Thyroid gland (tissue), 4 donors: ENCODE data around the gene OSBPL8. TPM values are rescaled to one million over a fixed set of nuclear protein-coding genes. Genes with fewer than 3 reads are reported as not detected.

Source experiments
- DNase-seq, 2 donors: peaks; one replicate each; pipeline ENCODE4 v3.0.0-alpha.2; 2019
- H3K27ac ChIP-seq, 3 donors: fragments of 200-600 bp; sonication (generic); 1 replicate in 2 of 3; 2 replicates in 1 of 3; pipeline ENCODE4 v1.5.1; 2016 to 2019; ENCODE audit warnings: mild to moderate bottlenecking in 1 of 3, moderate library complexity in 1 of 3
- H3K27me3 ChIP-seq: fragments of 200-600 bp; sonication (generic); one replicate; pipeline ENCODE4 v1.5.1; 2019
- H3K36me3 ChIP-seq, 2 donors: fragments of 200-600 bp; sonication (generic); one replicate each; pipeline ENCODE4 v1.5.1; 2016 to 2019
- H3K4me1 ChIP-seq, 2 donors: fragments of 200-600 bp; sonication (generic); one replicate each; pipeline ENCODE4 v1.5.1; 2017 to 2019
- H3K4me3 ChIP-seq, 3 donors: fragments of 200-600 bp; sonication (generic); replicated peaks in 1 of 3; 1 replicate in 2 of 3; 2 replicates in 1 of 3; pipeline ENCODE4 v1.5.1; 2016; ENCODE audit warnings: mild to moderate bottlenecking in 1 of 3
- H3K9me3 ChIP-seq: fragments of 200-600 bp; sonication (generic); one replicate; pipeline ENCODE4 v1.5.1; 2017
- CTCF ChIP-seq, 6 experiments: fragments of 200-600 bp in 3 of 6; fragments of 450-650 bp in 3 of 6; sonication (generic) in 3 of 6; IDR thresholded peaks; one replicate each; pipeline ENCODE4 v1.5.1; 2016 to 2019; ENCODE audit warnings: antibody characterized with exemption in 6 of 6, mild to moderate bottlenecking in 2 of 6, inconsistent platforms in 1 of 6, moderate library complexity in 1 of 6
- POLR2A ChIP-seq, 2 donors: fragments of 450-650 bp; IDR thresholded peaks; one replicate each; pipeline ENCODE4 v1.6.1; 2017; ENCODE audit warnings: antibody characterized with exemption in 2 of 2, mild to moderate bottlenecking in 2 of 2, moderate library complexity in 1 of 2
- WGBS, 2 donors: methylation state at CpG; one replicate each; pipeline ENCODE4 v1.1.5; 2017; 5-methylcytosine and 5-hydroxymethylcytosine counted together
- intact Hi-C: fragments of 100-400 bp; cut with DNase I; formaldehyde crosslinking; loops from one replicate; pipeline ENCODE4 v1.15.1; 2023
- total RNA-seq, 4 donors: library from RNA; depleted of rRNA; stranded (reverse); fragments of >200 nt; gene quantifications; one replicate each; pipeline ENCODE4 v1.2.3, GENCODE V29; 2016

The OSBPL8 gene
- total RNA-seq, 4 donors from 2014 or later = 69.8 to 112 (median 77.6) TPM

GRCh38 chr12:76471579-76471978 is 88.0 kb downstream of the OSBPL8 start:
- no peak for DNase-seq
- Histone ChIP-seq H3K9me3 (no peaks in the 10 kb centered on the region), H3K36me3 (no peaks in the 10 kb centered on the region), H3K27ac (no peak overlapping the region), H3K4me3 (no peak overlapping the region), H3K4me1 (no peaks in the 10 kb centered on the region), H3K27me3 (no peaks in the 10 kb centered on the region)
- TF ChIP-seq CTCF (IDR thresholded peaks at IDR 0.05) (no peak), POLR2A (IDR thresholded peaks at IDR 0.05) (no peak)
- intact Hi-C loops = no loop called here
- 80 to 89% methylated on average over 1 of the region's 1 CpG for WGBS, 2 donors

GRCh38 chr12:76470028-76470939 is 89.3 kb downstream of the OSBPL8 start:
- no peaks in the 10 kb centered on the region for H3K9me3 ChIP-seq
- DNase-seq = no peak
- no peak overlapping the region for H3K27ac ChIP-seq
- 86 to 88% methylated on average over 7 of the region's 7 CpGs for WGBS, 2 donors
- TF ChIP-seq CTCF (IDR thresholded peaks at IDR 0.05) = no peak
- TF ChIP-seq POLR2A (IDR thresholded peaks at IDR 0.05) = no peak
- H3K27me3 ChIP-seq = no peaks in the 10 kb centered on the region
- no peak overlapping the region for H3K4me3 ChIP-seq
- intact Hi-C loops = no loop called here
- H3K4me1 ChIP-seq = no peaks in the 10 kb centered on the region
- no peaks in the 10 kb centered on the region for H3K36me3 ChIP-seq

- no peak for DNase-seq
- no peaks in the 10 kb centered on the region for H3K9me3 ChIP-seq
- no peak overlapping the region for H3K4me3 ChIP-seq
- no peaks in the 10 kb centered on the region for H3K36me3 ChIP-seq
- WGBS, 2 donors = 62 to 73% methylated on average over 5 of the region's 5 CpGs
- H3K4me1 ChIP-seq = peaks cover 0 to 3% of the 10 kb centered on the region in 2 donors
- intact Hi-C loops = no loop called here
- H3K27ac ChIP-seq = no peak overlapping the region
- TF ChIP-seq POLR2A (IDR thresholded peaks at IDR 0.05) = no peak
- TF ChIP-seq CTCF (IDR thresholded peaks at IDR 0.05) = no peak
- no peaks in the 10 kb centered on the region for H3K27me3 ChIP-seq
Observed at GRCh38 chr12:76464631-76465166, 94.9 kb downstream of the OSBPL8 start.

GRCh38 chr12:76462668-76463224 is 96.8 kb downstream of the OSBPL8 start:
- intact Hi-C loops = no loop called here
- Histone ChIP-seq H3K4me1 (peaks cover 0 to 3% of the 10 kb centered on the region in 2 donors), H3K27me3 (no peaks in the 10 kb centered on the region), H3K9me3 (no peaks in the 10 kb centered on the region), H3K36me3 (no peaks in the 10 kb centered on the region), H3K4me3 (no peak overlapping the region), H3K27ac (no peak overlapping the region)
- WGBS, 2 donors = 88 to 91% methylated on average over 2 of the region's 2 CpGs
- TF ChIP-seq CTCF (IDR thresholded peaks at IDR 0.05) = no peak
- no peak for DNase-seq

- no peak for DNase-seq
- Histone ChIP-seq H3K36me3 (no peaks in the 10 kb centered on the region), H3K9me3 (no peaks in the 10 kb centered on the region), H3K27ac (no peak overlapping the region), H3K27me3 (no peaks in the 10 kb centered on the region), H3K4me3 (no peak overlapping the region), H3K4me1 (peaks cover 0 to 3% of the 10 kb centered on the region in 2 donors)
- intact Hi-C loops = no loop called here
- TF ChIP-seq CTCF (IDR thresholded peaks at IDR 0.05) (no peak), POLR2A (IDR thresholded peaks at IDR 0.05) (no peak)
Observed at GRCh38 chr12:76460807-76461206, 98.8 kb downstream of the OSBPL8 start.
